ENCODE measurements around the gene GTPBP8.

The GTPBP8 gene

GRCh38 chr3:113051302-113051711 lies 60.5 kb downstream of the GTPBP8 start:
- Histone ChIP-seq H3K27me3 (replicated peaks; ENCODE audit: control insufficient read depth, insufficient read depth, low read length) (no peaks in the 10 kb centered on the region), H3K4me3 (replicated peaks; ENCODE audit: low read depth, low read length) (no peak overlapping the region), H3K36me3 (ENCODE audit: control insufficient read depth, insufficient read depth, low read length) (no peaks in the 10 kb centered on the region)
- DNase-seq (ENCODE audit: extremely low read depth, insufficient read length), result peak; percentile 46
- peak; percentile 75 for TF ChIP-seq CTCF (IDR thresholded peaks at IDR 0.05; ENCODE audit: insufficient read depth, low read length, poor library complexity, severe bottlenecking)

Measured in GM06990 (cell line).